Mucosa of gallbladder (tissue), 1 donor: ENCODE measurements around the gene FAM200A. TPM values are rescaled to one million over a fixed set of nuclear protein-coding genes. Genes with fewer than 3 reads are reported as not detected.
"Not testable (repeated sequence)": the region's sequence is repeated elsewhere in the genome, so short reads cannot be mapped to it uniquely, and the experiment has no call there.

Source experiments
- DNase-seq: peaks from one replicate; pipeline ENCODE4 v3.0.0-alpha.2; 2020; ENCODE audit warnings: low spot score
- total RNA-seq: library from RNA; stranded (reverse); gene quantifications from one replicate; pipeline ENCODE4 v1.2.1, GENCODE V29; 2021
- donor health status: DM: no; HTN: no; CAD: no.

Gene FAM200A
- total RNA-seq, 1 donor from 2014 or later = 7.3 TPM

DNA sequence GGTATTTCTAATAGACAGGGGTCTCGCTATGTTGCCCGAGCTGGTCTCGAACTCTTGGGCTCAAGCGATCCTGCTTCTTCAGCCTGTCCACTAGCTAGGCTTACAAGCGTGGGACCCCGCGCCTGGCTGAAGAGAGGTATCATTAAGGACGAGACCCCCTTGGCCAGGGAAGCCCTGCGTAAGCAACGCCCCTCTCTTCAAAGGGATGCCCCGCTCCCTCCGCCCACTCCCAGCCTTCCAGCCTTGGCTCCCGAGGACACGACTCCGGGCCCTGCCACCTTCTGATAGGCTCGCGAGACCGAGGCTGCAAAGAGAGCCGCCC lies 47.7 kb downstream of the FAM200A start:
- DNase-seq = no peak

DNA sequence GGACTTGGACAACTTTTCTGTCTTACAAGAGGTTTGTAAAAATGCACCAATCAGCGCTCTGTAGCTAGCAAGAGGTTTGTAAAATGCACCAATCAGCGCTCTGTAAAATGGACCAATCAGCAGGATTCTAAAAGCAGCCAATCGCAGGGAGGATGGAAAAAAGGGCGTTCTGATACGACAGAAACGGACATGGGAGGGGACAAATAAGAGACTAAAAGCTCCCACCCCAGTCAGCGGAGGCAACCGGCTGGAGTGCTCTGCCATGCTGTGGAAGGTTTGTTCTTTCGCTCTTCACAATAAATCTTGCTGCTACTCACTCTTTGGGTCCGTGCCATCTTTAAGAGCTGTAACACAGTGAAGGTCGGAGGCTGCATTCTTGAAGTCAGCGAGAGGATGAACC lies 50.7 kb downstream of the FAM200A start:
- DNase-seq = not testable (repeated sequence)

DNA sequence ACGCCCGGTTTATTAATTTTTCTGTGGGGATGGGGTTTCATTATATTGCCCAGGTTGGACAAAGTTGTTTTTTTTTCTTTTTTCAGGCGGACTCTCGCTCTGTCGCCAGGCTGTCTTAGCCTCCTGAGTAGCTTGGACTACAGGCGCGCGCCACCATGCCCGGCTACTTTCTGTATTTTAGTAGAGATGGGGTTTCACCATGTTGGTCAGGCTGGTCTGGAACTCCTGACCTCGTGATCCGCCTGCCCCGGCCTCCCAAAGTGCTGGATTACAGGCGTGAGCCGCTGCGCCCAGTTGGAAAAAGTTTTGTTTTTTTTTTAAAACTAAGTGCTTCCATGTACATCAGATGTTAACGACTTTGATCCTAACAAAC lies 51.3 kb downstream of the FAM200A start:
- DNase-seq = no peak

DNA sequence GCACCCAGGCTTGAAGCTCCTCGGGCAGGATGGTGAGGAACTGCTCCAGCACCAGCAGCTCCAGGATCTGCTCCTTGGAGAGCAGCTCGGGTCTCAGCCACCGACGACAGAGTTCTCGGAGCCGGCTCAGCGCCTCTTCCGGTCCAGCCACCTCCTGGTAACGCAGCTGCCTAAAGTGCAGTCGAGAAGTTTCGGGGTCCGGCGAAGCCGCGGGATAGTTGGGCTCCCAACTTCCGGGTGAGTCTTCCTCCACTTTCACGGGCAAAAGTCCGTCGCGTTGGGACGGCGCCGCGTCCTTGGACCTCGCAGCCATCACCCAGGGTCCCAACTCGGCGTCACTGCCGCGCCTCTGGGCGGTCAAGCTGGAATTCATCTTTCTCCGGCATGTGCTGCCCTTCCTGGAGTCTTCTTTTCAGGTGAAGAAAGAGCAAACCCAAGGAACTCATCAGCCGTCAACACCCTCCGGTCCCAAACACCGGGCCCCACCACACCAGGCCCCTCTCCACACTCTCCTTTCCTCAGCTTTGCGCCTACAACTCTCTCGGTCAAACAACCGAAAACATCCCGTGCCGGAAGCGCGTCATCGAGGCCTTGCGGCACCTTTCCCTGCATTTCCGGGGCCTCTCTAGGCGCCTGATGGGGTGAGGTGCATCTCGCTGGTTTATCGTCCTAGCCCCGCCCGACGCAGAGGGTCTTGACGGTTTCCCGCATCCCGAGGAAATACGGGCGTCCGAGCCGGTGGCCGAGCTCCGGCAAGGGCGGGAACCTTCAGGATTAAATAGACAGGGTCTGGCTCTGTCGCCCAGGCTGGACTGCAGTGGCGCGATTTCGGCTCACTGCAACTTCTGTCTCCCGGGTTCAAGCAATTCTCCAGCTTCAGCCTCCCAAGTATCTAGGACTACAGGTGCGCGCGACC lies 51.9 kb downstream of the FAM200A start, which contains the start of gene ZNF394:
TSS of gene ZNF394 (minus strand) at position 561 of the 916 bp plus-strand sequence. CDS start at position 373, 188 bp downstream.
- DNase-seq = peak; percentile 92

DNA sequence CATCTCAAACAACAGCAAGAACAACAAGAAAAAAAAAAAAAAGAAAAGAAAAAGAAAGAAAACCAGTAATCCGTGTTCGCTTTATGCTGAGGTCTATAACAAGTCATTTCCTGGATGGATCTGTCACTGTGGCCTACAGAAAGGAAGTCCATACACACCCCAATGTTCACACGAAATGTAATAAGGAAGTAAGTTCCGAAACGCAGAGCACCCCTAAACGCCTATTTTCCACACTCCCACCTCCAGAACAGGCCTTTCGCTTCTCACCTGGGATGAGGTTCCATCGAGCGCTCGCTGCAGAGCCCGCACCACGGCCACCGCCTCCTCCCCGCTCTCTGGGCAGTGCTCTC lies 52.6 kb downstream of the FAM200A start:
- no peak for DNase-seq

DNA sequence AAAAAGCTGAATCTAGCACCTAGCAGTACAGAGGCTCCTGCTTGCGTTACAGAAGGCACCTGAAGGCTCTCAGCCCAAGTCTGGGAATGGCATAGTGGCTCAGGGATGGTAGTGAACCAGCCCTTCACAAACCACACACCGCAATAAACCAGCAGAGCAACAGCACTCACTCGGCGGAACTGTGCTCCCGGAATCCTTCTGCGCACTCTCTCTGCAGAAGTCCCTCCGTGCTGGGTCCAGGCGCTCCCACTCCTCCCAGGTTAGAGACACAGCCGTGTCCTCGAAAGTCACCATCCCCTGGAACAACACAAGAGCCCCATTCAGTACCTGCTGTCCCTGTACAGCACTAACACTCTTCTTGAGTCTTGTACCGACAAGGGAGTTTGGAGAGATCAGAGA lies 53.4 kb downstream of the FAM200A start:
- no peak for DNase-seq

DNA sequence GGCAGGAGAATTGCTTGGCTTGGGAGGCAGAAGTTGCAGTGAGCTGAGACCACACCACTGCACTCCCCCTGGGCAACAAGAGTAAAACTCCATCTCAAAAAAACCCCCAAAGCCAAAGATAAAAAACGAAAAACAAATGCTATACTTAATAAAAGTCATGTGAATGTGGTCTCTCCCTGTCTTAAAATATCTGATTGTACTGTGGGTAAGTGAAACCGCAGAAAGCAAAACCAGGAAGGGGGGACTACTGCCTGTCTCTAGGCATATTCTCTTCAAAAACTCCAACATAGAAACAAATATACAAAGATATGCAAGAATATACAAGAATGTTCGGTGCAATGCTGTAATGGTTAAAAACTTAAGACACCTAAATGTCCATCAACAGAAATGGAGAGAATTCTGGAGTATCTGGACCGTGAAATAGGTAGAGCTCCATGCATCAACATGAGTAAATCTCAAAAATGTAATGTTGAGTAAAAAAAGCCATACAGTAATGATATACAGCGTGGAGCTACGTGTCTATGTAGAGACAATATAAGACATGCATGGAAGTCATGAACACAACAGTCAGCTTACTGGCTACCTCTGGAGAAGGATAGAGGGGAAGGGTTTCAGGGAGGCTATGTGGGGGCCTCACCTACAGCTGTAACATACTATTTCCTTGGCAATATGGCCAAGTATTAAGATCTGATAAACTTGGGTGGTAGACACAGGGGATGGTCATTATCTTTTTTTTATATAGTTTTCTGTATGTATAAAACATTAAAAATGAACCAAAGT lies 54.0 kb downstream of the FAM200A start:
- DNase-seq = no peak

Other genes with a start within 250 kb of the FAM200A start
- 140 TPM for gene ARPC1A, start 226.2 kb downstream of the FAM200A start, total RNA-seq
- gene ARPC1B, start 177.4 kb downstream of the FAM200A start, total RNA-seq = 123 TPM
- 83.7 TPM for gene PDAP1, start 143.5 kb downstream of the FAM200A start, total RNA-seq
- 77.8 TPM for gene BUD31, start 143.1 kb downstream of the FAM200A start, total RNA-seq
- gene PTCD1, start 113.3 kb downstream of the FAM200A start, total RNA-seq = 4.9 TPM
- gene CPSF4, start 113.2 kb downstream of the FAM200A start, total RNA-seq = 29.0 TPM
- 248 TPM for gene ATP5MF, start 85.9 kb downstream of the FAM200A start, total RNA-seq
- 13.0 TPM for gene ZNF789, start 79.2 kb downstream of the FAM200A start, total RNA-seq
- gene ZNF394, start 51.8 kb downstream of the FAM200A start, total RNA-seq = 27.3 TPM
- 8.0 TPM for gene ZKSCAN5, start 47.5 kb downstream of the FAM200A start, total RNA-seq
- gene ZNF655, start 6.5 kb upstream of the FAM200A start, total RNA-seq = 52.5 TPM
- gene TMEM225B, start 46.2 kb upstream of the FAM200A start, total RNA-seq = 0.35 TPM
- gene ZSCAN25, start 64.8 kb upstream of the FAM200A start, total RNA-seq = 16.8 TPM
- 223 TPM for gene CYP3A5, start 127.9 kb upstream of the FAM200A start, total RNA-seq
- gene CYP3A7, start 183.1 kb upstream of the FAM200A start, total RNA-seq = 92.6 TPM
- gene CYP3A4, start 232.1 kb upstream of the FAM200A start, total RNA-seq = 9.7 TPM